Lung (tissue), 12 donors: ENCODE results near the gene MIPOL1. TPM values are rescaled to one million over a fixed set of nuclear protein-coding genes. Genes with fewer than 3 reads are reported as not detected.

ENCODE experiments used
- ATAC-seq: fragments of 200-7000 bp; cut with Tn5 transposase; one replicate; pipeline ENCODE4 v1.9.1; 2020; ENCODE audit warnings: moderate number of reproducible peaks; ENCODE audit not compliant: insufficient read depth, low FRiP score
- DNase-seq, 3 donors: peaks; one replicate each; pipeline ENCODE4 v3.0.0-alpha.2; 2013 to 2017
- H3K27ac ChIP-seq, 2 donors: one replicate each; pipeline ENCODE4 v1.5.1; 2013; ENCODE audit warnings: mild to moderate bottlenecking in 2 of 2, moderate library complexity in 2 of 2, control low read depth in 1 of 2, inconsistent platforms in 1 of 2, low read depth in 1 of 2, low read length in 1 of 2
- H3K27me3 ChIP-seq, 3 donors: one replicate each; pipeline ENCODE4 v1.5.1; 2013; ENCODE audit warnings: low read length in 2 of 3; ENCODE audit not compliant: control insufficient read depth in 3 of 3, insufficient read depth in 3 of 3
- H3K36me3 ChIP-seq, 4 donors: one replicate each; pipeline ENCODE4 v1.5.1; 2013; ENCODE audit warnings: low read length in 4 of 4, mild to moderate bottlenecking in 1 of 4, moderate library complexity in 1 of 4; ENCODE audit not compliant: control insufficient read depth in 4 of 4, insufficient read depth in 4 of 4
- H3K4me1 ChIP-seq, 5 donors: one replicate each; pipeline ENCODE4 v1.5.1; 2013; ENCODE audit warnings: low read length in 5 of 5, mild to moderate bottlenecking in 2 of 5, moderate library complexity in 1 of 5; ENCODE audit not compliant: control insufficient read depth in 5 of 5, insufficient read depth in 5 of 5
- H3K4me3 ChIP-seq: one replicate; pipeline ENCODE4 v1.5.1; 2013; ENCODE audit warnings: mild to moderate bottlenecking, control low read depth, moderate library complexity
- H3K9ac ChIP-seq, 2 donors: one replicate each; pipeline ENCODE4 v1.5.1; 2013; ENCODE audit warnings: low read length in 2 of 2, control low read depth in 1 of 2; ENCODE audit not compliant: insufficient read depth in 1 of 2
- H3K9me3 ChIP-seq, 4 donors: one replicate each; pipeline ENCODE4 v1.5.1; 2013; ENCODE audit warnings: low read length in 3 of 4, mild to moderate bottlenecking in 1 of 4, moderate library complexity in 1 of 4; ENCODE audit not compliant: control insufficient read depth in 4 of 4, insufficient read depth in 3 of 4
- WGBS, 2 donors: extraction: QIAGEN DNeasy Blood & Tissue Kit; methylation state at CpG; one replicate each; pipeline ENCODE4 v1.1.7; 2013; 5-methylcytosine and 5-hydroxymethylcytosine counted together
- polyA plus RNA-seq, 2 donors: library from polyadenylated mRNA; stranded (reverse); fragments of 200-250 nt; gene quantifications; one replicate each; pipeline ENCODE4 v1.2.1, GENCODE V29; 2013
- total RNA-seq, 2 donors: library from RNA; depleted of rRNA in 1 of 2; stranded (reverse); fragments of >200 nt in 1 of 2; gene quantifications; one replicate each; pipeline ENCODE4 v1.2.1, GENCODE V29; 2014 to 2021
- TF ChIP-seq, protein P1 (sequence below): IDR thresholded peaks from 2 replicates; pipeline ENCODE4 v1.5.1; 2012; ENCODE audit warnings: mild to moderate bottlenecking; ENCODE audit errors: control extremely low read depth, extremely low read depth
- donor health status: control.
- donor health status: control.
- donor health status: Bipolar disorder and iron deficiency.
- donor health status: healthy.
- donor health status: DM: yes; HTN: yes; CAD: no.

The MIPOL1 gene
- total and polyA plus RNA-seq, 4 donors = 2.3 to 49.9 (median 7.0) TPM

DNA sequence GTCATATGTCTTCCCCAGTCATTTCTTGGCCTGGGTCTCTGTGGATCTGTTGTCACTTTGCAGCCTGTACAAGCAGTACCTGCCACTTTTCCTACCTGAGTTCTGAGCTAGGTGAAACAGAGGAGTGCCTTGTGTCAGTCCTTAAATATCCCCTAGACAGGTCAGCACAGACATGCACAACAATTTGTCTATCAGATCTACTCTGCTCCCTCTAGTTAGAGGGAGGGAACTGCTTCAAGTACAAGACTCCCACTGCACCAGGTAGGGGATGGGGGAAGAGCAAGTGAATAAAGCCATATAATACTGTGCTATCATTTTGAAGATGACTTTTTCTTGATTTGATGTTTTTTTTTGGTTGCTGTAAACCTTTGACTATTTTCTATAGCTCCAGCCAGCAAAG lies 39.4 kb downstream of the MIPOL1 start:
- Histone ChIP-seq H3K36me3 (no peaks in the 10 kb centered on the region), H3K4me3 (no peak overlapping the region), H3K9me3 (no peaks in the 10 kb centered on the region), H3K27ac (no peak overlapping the region), H3K27me3 (no peaks in the 10 kb centered on the region), H3K9ac (no peak overlapping the region), H3K4me1 (no peaks in the 10 kb centered on the region)
- DNase-seq (no peak), ATAC-seq (no peak)
- TF ChIP-seq, protein P1, sequence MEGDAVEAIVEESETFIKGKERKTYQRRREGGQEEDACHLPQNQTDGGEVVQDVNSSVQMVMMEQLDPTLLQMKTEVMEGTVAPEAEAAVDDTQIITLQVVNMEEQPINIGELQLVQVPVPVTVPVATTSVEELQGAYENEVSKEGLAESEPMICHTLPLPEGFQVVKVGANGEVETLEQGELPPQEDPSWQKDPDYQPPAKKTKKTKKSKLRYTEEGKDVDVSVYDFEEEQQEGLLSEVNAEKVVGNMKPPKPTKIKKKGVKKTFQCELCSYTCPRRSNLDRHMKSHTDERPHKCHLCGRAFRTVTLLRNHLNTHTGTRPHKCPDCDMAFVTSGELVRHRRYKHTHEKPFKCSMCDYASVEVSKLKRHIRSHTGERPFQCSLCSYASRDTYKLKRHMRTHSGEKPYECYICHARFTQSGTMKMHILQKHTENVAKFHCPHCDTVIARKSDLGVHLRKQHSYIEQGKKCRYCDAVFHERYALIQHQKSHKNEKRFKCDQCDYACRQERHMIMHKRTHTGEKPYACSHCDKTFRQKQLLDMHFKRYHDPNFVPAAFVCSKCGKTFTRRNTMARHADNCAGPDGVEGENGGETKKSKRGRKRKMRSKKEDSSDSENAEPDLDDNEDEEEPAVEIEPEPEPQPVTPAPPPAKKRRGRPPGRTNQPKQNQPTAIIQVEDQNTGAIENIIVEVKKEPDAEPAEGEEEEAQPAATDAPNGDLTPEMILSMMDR = no peak

DNA sequence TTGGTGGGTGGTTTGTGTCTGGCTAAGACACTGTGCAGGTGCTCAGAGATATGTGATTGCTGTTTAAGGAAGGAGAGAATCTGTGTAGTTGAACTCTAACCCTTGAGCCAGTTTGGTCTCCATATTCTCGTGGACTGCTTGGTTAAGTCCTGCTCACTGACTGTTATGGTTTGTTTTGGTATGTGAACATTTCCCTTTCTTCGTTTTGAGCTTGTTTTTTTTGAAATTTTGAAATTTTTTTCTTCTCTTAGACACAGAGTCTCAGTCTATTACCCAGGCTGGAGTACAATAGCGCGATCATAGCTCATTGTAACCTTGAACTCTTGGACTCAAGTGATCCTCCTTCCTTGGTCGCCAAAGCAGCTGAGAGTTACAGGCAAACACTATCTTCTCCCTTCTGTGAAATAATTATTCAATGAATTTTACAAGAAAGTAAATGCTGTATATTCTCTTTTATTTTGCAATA lies 40.0 kb downstream of the MIPOL1 start:
- no peak for ATAC-seq
- WGBS, 2 donors = 82 to 85% methylated on average over 5 of the region's 5 CpGs

DNA sequence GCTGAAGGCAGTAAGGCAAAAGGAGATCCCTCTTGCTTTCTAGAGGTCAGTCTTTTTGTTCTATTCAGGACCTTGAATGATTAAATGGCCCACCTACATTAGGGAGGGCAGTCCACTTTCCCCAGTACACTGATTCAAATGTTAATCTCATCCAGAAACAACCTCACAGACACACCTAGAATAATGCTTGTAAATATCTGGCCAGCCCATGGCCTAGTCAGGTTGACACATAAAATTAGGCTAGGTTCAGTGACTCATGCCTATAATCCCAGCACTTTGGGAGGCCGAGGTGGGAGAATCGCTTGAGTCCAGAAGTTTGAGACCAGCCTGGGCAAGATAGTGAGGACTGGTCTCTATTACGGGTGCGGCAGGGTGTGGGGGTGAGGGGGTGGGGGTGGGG lies 43.5 kb downstream of the MIPOL1 start:
- no peak for DNase-seq
- 94 to 96% methylated on average over 4 of the region's 4 CpGs for whole genome bisulfite sequencing, 2 donors
- H3K27ac ChIP-seq = no peak overlapping the region
- no peaks in the 10 kb centered on the region for H3K27me3 ChIP-seq
- TF ChIP-seq, protein P1 = no peak
- H3K36me3 ChIP-seq = no peaks in the 10 kb centered on the region
- H3K9me3 ChIP-seq = no peaks in the 10 kb centered on the region
- H3K4me3 ChIP-seq = no peak overlapping the region
- peaks cover 0 to 4% (median 0%) of the 10 kb centered on the region in 5 donors for H3K4me1 ChIP-seq
- H3K9ac ChIP-seq = no peak overlapping the region
- ATAC-seq = no peak

More for the DNA sequence above, 40.0 kb downstream of the MIPOL1 start:
- Histone ChIP-seq H3K4me1 (no peaks in the 10 kb centered on the region), H3K27ac (no peak overlapping the region), H3K36me3 (no peaks in the 10 kb centered on the region), H3K27me3 (no peaks in the 10 kb centered on the region), H3K9me3 (no peaks in the 10 kb centered on the region), H3K9ac (no peak overlapping the region), H3K4me3 (no peak overlapping the region)
- DNase-seq = no peak
- TF ChIP-seq, protein P1 = no peak

DNA sequence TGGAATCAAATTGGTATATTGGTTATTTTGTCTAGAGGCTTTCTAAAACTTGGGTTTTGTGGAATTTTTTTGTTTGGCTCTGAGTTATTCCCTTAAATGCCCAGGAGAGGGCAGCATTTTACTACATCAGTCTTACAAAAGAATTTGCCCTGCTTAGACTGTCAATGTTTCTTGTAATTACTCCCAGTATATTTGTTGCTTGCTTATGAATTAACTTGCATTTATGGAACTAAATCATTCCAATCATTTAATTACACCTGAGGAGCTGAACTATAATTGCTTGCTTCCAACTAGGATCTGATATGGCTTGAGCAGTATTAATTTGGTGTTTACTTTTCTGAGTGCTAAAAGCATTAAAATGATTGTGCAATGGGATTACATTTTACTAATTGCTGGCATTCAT lies 48.7 kb downstream of the MIPOL1 start:
- Histone ChIP-seq H3K9ac (no peak overlapping the region), H3K36me3 (peaks cover 0 to 4% (median 0%) of the 10 kb centered on the region in 4 donors), H3K27ac (no peak overlapping the region), H3K4me1 (peaks cover 0 to 4% (median 0%) of the 10 kb centered on the region in 5 donors), H3K9me3 (no peaks in the 10 kb centered on the region), H3K4me3 (no peak overlapping the region), H3K27me3 (no peaks in the 10 kb centered on the region)
- ATAC-seq = peak; percentile 58
- TF ChIP-seq, protein P1 = peak; percentile 28
- DNase-seq = peak in 2 of 3 donors; percentile 67 to 76
